ENCODE measurements around the gene CFAP97D1.

DNA sequence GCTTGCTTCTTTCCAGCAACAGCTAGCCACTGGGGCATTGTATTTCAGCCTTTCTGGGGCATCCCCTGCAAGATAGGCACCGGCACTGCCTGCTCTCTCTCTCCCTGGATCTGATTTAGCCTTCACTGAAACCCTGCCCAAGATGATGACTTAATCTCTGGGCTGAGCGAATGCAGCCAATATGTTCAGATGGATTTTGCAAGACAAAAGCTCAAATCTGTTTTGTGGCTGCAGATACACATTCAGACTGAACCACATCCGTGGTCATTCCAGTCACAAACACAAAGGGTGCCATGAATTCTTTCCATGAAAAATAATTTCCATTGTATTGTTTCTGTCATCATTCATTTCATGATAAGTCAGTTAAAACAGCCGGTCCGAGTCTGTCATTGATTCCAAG lies 45.9 kb upstream of the CFAP97D1 start:
- TF ChIP-seq, protein P1, sequence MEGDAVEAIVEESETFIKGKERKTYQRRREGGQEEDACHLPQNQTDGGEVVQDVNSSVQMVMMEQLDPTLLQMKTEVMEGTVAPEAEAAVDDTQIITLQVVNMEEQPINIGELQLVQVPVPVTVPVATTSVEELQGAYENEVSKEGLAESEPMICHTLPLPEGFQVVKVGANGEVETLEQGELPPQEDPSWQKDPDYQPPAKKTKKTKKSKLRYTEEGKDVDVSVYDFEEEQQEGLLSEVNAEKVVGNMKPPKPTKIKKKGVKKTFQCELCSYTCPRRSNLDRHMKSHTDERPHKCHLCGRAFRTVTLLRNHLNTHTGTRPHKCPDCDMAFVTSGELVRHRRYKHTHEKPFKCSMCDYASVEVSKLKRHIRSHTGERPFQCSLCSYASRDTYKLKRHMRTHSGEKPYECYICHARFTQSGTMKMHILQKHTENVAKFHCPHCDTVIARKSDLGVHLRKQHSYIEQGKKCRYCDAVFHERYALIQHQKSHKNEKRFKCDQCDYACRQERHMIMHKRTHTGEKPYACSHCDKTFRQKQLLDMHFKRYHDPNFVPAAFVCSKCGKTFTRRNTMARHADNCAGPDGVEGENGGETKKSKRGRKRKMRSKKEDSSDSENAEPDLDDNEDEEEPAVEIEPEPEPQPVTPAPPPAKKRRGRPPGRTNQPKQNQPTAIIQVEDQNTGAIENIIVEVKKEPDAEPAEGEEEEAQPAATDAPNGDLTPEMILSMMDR (IDR thresholded peaks at IDR 0.05; ENCODE audit: insufficient read depth, low read length, poor library complexity, severe bottlenecking) = no peak
- no peak for TF ChIP-seq EZH2phosphoT487 (conservative IDR thresholded peaks at IDR 0.05; ENCODE audit: low read length)
